Measurements from ENCODE around the gene FAR1. TPM values are rescaled to one million over a fixed set of nuclear protein-coding genes. Genes with fewer than 3 reads are reported as not detected.

FAR1 gene
- polyA plus RNA-seq, 1 donor = 41.6 TPM

Other genes starting within 250 kb of the FAR1 start
- gene BTBD10, start 205.4 kb upstream of the FAR1 start, polyA plus RNA-seq (ENCODE audit: insufficient read length) = 21.7 TPM
- gene PTH, start 172.7 kb upstream of the FAR1 start, polyA plus RNA-seq (ENCODE audit: insufficient read length) = not detected

Measured in hindlimb muscle (tissue), 1 donor.